ENCODE results near the gene LOC128125822.

GRCh38 chr6:63592886-63593285 lies 20.6 kb downstream of the LOC128125822 start:
- TF ChIP-seq POLR2A (IDR thresholded peaks at IDR 0.05) (no peak), CTCF (IDR thresholded peaks at IDR 0.05) (no peak)

All from body of pancreas (tissue), 4 donors.